Endothelial cell of umbilical vein (primary cell): ENCODE results near the gene NF2. TPM values are rescaled to one million over a fixed set of nuclear protein-coding genes. Genes with fewer than 3 reads are reported as not detected.

Source experiments
- BruUV-seq: library from RNA; stranded (reverse); fragments of 400-500 nt; replicated peaks from 2 replicates; lab custom pipeline; 2021; lab: Mats Ljungman, UMichigan
- CTCF ChIA-PET: fragments of 300-600, 350-600 bp; sonication (Branson Sonifier 250); formaldehyde crosslinking; loops from one replicate; lab custom pipeline; 2021; ENCODE audit warnings: antibody characterized with exemption, inconsistent platforms; lab: Charles Lee
- POLR2A ChIA-PET: fragments of 300-600, 350-600 bp; sonication (Branson Sonifier 250); formaldehyde crosslinking; loops from one replicate; lab custom pipeline; 2021; ENCODE audit warnings: antibody characterized with exemption, inconsistent platforms; lab: Charles Lee
- DNase-seq: peaks from one replicate; pipeline ENCODE4 v3.0.0-alpha.2; 2011; ENCODE audit warnings: low read depth, low spot score
- FAIRE-seq: peaks from 2 replicates; lab custom pipeline; 2011; peaks lifted over from hg19 to GRCh38; lab: Jason Lieb, UNC
- H2AFZ ChIP-seq: 2 replicates; pipeline ENCODE4 v1.6.0; 2012; ENCODE audit warnings: low read depth, low read length, control low read depth, inconsistent platforms
- H3K27ac ChIP-seq: 2 replicates; pipeline ENCODE4 v1.5.1; 2011; ENCODE audit warnings: low read depth, mild to moderate bottlenecking, control low read depth, low read length, moderate library complexity; ENCODE audit not compliant: insufficient read depth
- H3K27me3 ChIP-seq, 2 experiments: 2 replicates each; pipeline versions ENCODE4 v1.6.0 to v1.6.1; 2011; ENCODE audit warnings: low read length in 2 of 2, mixed read lengths in 1 of 2; ENCODE audit not compliant: control insufficient read depth in 2 of 2, insufficient read depth in 2 of 2
- H3K36me3 ChIP-seq, 2 experiments: 2 replicates in 1 of 2; 3 replicates in 1 of 2; pipeline ENCODE4 v1.5.1; 2011; ENCODE audit warnings: low read length in 2 of 2, mild to moderate bottlenecking in 1 of 2, moderate library complexity in 1 of 2; ENCODE audit not compliant: control insufficient read depth in 2 of 2, insufficient read depth in 2 of 2; ENCODE audit errors: extremely low read depth in 1 of 2
- H3K4me1 ChIP-seq: 3 replicates; pipeline ENCODE4 v1.5.1; 2011; ENCODE audit warnings: mild to moderate bottlenecking, low read length; ENCODE audit not compliant: control insufficient read depth, insufficient read depth; ENCODE audit errors: extremely low read depth
- H3K4me2 ChIP-seq: 2 replicates; pipeline ENCODE4 v1.6.1; 2011; ENCODE audit warnings: low read length, control low read depth, mixed read lengths; ENCODE audit not compliant: insufficient read depth
- H3K4me3 ChIP-seq, 3 experiments: fragments of 200-600 bp in 1 of 3; sonication (generic), shearing (Covaris generic) in 1 of 3; replicated peaks in 1 of 3; 2 replicates each; pipeline ENCODE4 v1.5.1; 2011 to 2016; ENCODE audit warnings: control low read depth in 3 of 3, low read length in 3 of 3, mild to moderate bottlenecking in 2 of 3, inconsistent platforms in 1 of 3, low read depth in 1 of 3, moderate library complexity in 1 of 3; ENCODE audit not compliant: insufficient read depth in 1 of 3
- H3K79me2 ChIP-seq: 2 replicates; pipeline ENCODE4 v1.6.0; 2012; ENCODE audit warnings: low read length, inconsistent platforms; ENCODE audit not compliant: control insufficient read depth, insufficient read depth
- H3K9ac ChIP-seq: replicated peaks from 2 replicates; pipeline ENCODE3; 2011; ENCODE audit warnings: low read length, control low read depth; ENCODE audit not compliant: insufficient read depth; ENCODE audit errors: extremely low read depth
- H3K9me1 ChIP-seq: replicated peaks from 3 replicates; pipeline ENCODE4 v1.6.0; 2011; ENCODE audit warnings: mild to moderate bottlenecking, low read length; ENCODE audit not compliant: control insufficient read depth, insufficient read depth; ENCODE audit errors: extremely low read depth
- H3K9me3 ChIP-seq: replicated peaks from 2 replicates; pipeline ENCODE4 v1.5.1; 2012; ENCODE audit warnings: low read length, inconsistent platforms; ENCODE audit not compliant: control insufficient read depth, insufficient read depth
- H4K20me1 ChIP-seq: replicated peaks from 2 replicates; pipeline ENCODE3; 2011; ENCODE audit warnings: mild to moderate bottlenecking, low read length; ENCODE audit not compliant: control insufficient read depth, insufficient read depth; ENCODE audit errors: extremely low read depth
- EZH2 ChIP-seq: IDR thresholded peaks from 2 replicates; pipeline ENCODE4 v1.6.1; 2012; ENCODE audit warnings: borderline replicate concordance, low read depth, mild to moderate bottlenecking, moderate library complexity, low read length, inconsistent platforms; ENCODE audit not compliant: severe bottlenecking
- FOS ChIP-seq: IDR thresholded peaks from 2 replicates; pipeline ENCODE4 v1.6.1; 2011; ENCODE audit warnings: mild to moderate bottlenecking, low read length, moderate library complexity, borderline replicate concordance; ENCODE audit not compliant: insufficient read depth
- GATA2 ChIP-seq: IDR thresholded peaks from 2 replicates; pipeline ENCODE4 v1.7.0; 2011; ENCODE audit warnings: low read depth, mild to moderate bottlenecking, moderate library complexity, mixed read lengths, low read length; ENCODE audit not compliant: insufficient read length, insufficient read depth
- JUN ChIP-seq: IDR thresholded peaks from 2 replicates; pipeline ENCODE4 v1.6.1; 2011; ENCODE audit warnings: borderline replicate concordance, low read depth; ENCODE audit not compliant: insufficient read length, insufficient read depth
- MYC ChIP-seq: IDR thresholded peaks from one replicate; pipeline ENCODE4 v1.6.1; 2011; ENCODE audit warnings: mild to moderate bottlenecking, low read depth, low read length
- POLR2A ChIP-seq: IDR thresholded peaks from 2 replicates; pipeline ENCODE4 v1.6.1; 2012; ENCODE audit warnings: low read depth, mild to moderate bottlenecking, control low read depth, low read length
- POLR2AphosphoS5 ChIP-seq: IDR thresholded peaks from 2 replicates; pipeline ENCODE4 v1.6.1; 2012; ENCODE audit warnings: low read depth, mild to moderate bottlenecking, control low read depth, low read length, moderate library complexity; ENCODE audit not compliant: insufficient read depth
- dilution Hi-C: fragments of 300-500 bp; cut with MboI; formaldehyde crosslinking; loops from one replicate; pipeline ENCODE4 v1.15.0; 2019; ENCODE audit warnings: low sequenced_read_pairs; ENCODE audit not compliant: extremely low pct_ligation_motif_present
- intact Hi-C: fragments of 100-400 bp; cut with micrococcal nuclease; formaldehyde crosslinking; loops from one replicate; pipeline ENCODE4 v1.10.0; 2022
- polyA plus RNA-seq, 4 experiments: library from polyadenylated mRNA; depleted of rRNA in 3 of 4; stranded (reverse) in 3 of 4; unstranded in 1 of 4; fragments of >200 nt; gene quantifications; 2 replicates each; pipeline versions ENCODE4 v1.2.1 to v1.2.3, GENCODE V29; 2011 to 2012; ENCODE audit warnings: missing spikeins in 1 of 4
- total RNA-seq: library from RNA; stranded (reverse); gene quantifications from 2 replicates; pipeline ENCODE4 v1.2.3, GENCODE V29; 2021
- TF ChIP-seq, protein P1 (sequence below), 2 donors: IDR thresholded peaks; 1 replicate in 1 of 2; 2 replicates in 1 of 2; pipeline ENCODE4 v1.5.1; 2011; ENCODE audit warnings: low read length in 2 of 2, mild to moderate bottlenecking in 2 of 2, moderate library complexity in 2 of 2, control low read depth in 1 of 2, inconsistent platforms in 1 of 2, low read depth in 1 of 2; ENCODE audit not compliant: insufficient read depth in 1 of 2; ENCODE audit errors: extremely low read depth in 1 of 2
- TF ChIP-seq, protein P2 (sequence below): IDR thresholded peaks from 2 replicates; pipeline ENCODE4 v1.6.1; 2011; ENCODE audit not compliant: insufficient read depth, insufficient read length

Gene NF2
- total and polyA plus RNA-seq, 2 donors (not counting 3 experiments of a cell fraction or from before 2014, with no cell fraction given), result 27.8 to 115 TPM

DNA sequence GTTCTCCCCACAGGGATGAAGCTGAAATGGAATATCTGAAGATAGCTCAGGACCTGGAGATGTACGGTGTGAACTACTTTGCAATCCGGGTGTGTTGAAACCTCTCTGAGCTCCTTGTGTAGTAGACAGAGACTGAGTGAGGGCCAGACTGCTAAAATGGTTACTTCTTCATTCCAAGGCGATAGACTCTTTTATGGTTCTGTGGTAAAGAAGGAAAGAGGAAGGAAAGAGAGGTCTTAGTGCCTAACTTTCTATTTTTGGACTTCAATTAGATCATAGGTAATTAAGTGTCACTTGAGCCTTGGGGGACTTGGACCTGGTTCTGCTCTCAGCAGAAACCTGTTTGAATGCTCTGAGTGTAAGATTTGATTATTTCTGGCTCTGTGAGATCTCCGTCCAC is 54.7 kb downstream of the NF2 start:
- POLR2A ChIA-PET, result no interaction called here
- Histone ChIP-seq H3K27ac (no peak overlapping the region), H3K9me3 (no peaks in the 10 kb centered on the region), H4K20me1 (no peaks in the 10 kb centered on the region), H3K4me1 (peaks cover 10% of the 10 kb centered on the region), H3K9ac (no peak overlapping the region), H3K36me3 (peaks cover 7 to 16% of the 10 kb centered on the region in 2 experiments), H3K9me1 (no peaks in the 10 kb centered on the region), H3K4me3 (no peak overlapping the region), H3K27me3 (no peaks in the 10 kb centered on the region), H3K79me2 (no peaks in the 10 kb centered on the region), H2AFZ (no peak overlapping the region), H3K4me2 (no peak overlapping the region)
- no peak for FAIRE-seq
- BruUV-seq, result no TSS peak
- intact Hi-C loops, result no loop called here
- TF ChIP-seq MYC (no peak), GATA2 (no peak), EZH2 (no peak), POLR2AphosphoS5 (no peak), POLR2A (no peak), FOS (no peak), JUN (no peak)
- TF ChIP-seq, protein P1, sequence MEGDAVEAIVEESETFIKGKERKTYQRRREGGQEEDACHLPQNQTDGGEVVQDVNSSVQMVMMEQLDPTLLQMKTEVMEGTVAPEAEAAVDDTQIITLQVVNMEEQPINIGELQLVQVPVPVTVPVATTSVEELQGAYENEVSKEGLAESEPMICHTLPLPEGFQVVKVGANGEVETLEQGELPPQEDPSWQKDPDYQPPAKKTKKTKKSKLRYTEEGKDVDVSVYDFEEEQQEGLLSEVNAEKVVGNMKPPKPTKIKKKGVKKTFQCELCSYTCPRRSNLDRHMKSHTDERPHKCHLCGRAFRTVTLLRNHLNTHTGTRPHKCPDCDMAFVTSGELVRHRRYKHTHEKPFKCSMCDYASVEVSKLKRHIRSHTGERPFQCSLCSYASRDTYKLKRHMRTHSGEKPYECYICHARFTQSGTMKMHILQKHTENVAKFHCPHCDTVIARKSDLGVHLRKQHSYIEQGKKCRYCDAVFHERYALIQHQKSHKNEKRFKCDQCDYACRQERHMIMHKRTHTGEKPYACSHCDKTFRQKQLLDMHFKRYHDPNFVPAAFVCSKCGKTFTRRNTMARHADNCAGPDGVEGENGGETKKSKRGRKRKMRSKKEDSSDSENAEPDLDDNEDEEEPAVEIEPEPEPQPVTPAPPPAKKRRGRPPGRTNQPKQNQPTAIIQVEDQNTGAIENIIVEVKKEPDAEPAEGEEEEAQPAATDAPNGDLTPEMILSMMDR (IDR thresholded peaks at IDR 0.05; ENCODE audit: extremely low read depth in 1 of 2, insufficient read depth in 1 of 2, low read depth in 1 of 2, low read length in 2 of 2), result no peak
- TF ChIP-seq, protein P2, sequence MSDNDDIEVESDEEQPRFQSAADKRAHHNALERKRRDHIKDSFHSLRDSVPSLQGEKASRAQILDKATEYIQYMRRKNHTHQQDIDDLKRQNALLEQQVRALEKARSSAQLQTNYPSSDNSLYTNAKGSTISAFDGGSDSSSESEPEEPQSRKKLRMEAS, result no peak
- CTCF ChIA-PET, result interaction anchor here (1.0 to 1.3 kb wide), 2 partner anchors 23 to 263 kb away, joined by 3 to 5 read pairs; no protein-coding TSS in a partner anchor
- dilution Hi-C loops, result no loop called here
- no peak for DNase-seq
